Measurements from ENCODE around the gene POMT1.

POMT1 gene

DNA sequence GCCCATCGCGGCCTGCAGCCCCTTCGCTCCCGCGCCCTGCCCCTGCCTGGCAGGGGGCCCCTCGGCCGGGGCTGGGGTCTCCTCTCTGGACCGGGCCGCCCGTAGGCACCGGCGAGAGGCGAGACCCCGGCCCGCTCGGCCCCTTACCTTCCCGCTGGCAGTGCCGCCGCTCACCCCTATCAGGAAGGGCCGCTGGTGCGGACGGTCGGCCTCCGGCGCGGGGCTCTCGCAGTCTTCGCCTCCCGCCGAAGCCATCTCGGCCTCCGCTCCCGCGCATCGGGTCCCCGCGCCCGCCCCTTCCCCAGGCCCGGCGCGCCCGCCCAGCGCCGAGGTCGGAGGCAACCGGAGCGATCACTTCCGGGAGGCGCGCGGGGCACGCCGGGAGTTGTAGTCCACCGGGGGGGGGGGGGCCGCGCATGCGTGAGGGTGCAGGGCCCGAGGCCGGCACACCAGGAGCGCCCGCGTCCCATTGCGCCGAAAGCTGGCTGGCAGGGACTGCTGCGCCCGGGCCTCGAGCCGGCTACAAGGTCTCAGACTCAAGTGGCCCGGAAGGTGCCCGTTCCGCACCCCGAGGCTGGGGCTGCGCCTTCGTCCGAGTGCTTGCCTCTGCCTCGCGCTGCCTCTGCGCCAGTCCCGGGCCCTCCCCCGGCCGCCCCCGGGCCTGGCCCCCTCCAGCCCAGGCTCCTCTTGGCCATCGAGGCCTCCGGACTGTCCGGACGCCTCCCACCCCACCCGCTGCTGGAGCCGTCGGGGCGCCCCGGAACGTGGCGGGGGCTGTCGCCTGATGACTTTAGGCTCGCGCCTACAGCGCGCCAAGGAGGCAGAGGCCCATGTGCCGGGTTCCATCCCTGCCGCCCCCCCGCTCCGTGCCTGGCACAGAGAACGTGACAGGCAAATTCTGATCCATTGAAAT lies 28.5 kb downstream of the POMT1 start, which contains the start of gene UCK1:
UCK1 (minus strand) TSS at position 344 of the 913 bp plus-strand sequence; CDS start at position 255, 89 bp downstream.
- peak within 1 kb of the TSS; percentile 76 for H3K27ac ChIP-seq
- TF ChIP-seq ZFX (IDR thresholded peaks at IDR 0.05; ENCODE audit: borderline replicate concordance): no peak
- TF ChIP-seq, protein P1, sequence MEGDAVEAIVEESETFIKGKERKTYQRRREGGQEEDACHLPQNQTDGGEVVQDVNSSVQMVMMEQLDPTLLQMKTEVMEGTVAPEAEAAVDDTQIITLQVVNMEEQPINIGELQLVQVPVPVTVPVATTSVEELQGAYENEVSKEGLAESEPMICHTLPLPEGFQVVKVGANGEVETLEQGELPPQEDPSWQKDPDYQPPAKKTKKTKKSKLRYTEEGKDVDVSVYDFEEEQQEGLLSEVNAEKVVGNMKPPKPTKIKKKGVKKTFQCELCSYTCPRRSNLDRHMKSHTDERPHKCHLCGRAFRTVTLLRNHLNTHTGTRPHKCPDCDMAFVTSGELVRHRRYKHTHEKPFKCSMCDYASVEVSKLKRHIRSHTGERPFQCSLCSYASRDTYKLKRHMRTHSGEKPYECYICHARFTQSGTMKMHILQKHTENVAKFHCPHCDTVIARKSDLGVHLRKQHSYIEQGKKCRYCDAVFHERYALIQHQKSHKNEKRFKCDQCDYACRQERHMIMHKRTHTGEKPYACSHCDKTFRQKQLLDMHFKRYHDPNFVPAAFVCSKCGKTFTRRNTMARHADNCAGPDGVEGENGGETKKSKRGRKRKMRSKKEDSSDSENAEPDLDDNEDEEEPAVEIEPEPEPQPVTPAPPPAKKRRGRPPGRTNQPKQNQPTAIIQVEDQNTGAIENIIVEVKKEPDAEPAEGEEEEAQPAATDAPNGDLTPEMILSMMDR (IDR thresholded peaks at IDR 0.05): peak; percentile 18

DNA sequence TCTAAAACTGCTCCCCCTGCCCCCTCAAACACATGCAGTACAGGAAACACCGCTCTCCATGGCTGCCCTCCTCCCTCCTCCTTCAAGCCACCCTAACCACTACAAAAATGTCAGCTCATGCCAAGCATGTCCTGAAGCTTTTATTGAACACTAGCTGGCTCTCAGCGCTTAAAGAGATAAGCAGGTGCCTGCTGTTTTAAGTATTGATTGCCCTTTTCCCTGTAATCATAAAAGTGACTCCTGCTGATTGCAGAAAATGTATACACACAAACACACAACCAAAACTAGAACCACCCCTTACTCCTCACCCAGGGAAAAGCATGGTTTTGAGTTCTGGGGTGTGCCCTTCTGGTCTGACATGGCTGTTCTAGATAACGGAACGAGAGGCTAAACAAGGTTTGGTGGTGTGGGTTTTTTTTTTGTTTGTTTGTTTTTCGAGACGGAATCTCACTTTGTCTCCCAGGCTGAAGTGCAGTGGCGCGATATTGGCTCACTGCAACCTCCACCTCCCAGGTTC lies 32.1 kb downstream of the POMT1 start:
- no peak overlapping the region for H3K27ac ChIP-seq
- no peak for TF ChIP-seq ZFX (IDR thresholded peaks at IDR 0.05; ENCODE audit: borderline replicate concordance)
- TF ChIP-seq, protein P1 (IDR thresholded peaks at IDR 0.05): no peak

DNA sequence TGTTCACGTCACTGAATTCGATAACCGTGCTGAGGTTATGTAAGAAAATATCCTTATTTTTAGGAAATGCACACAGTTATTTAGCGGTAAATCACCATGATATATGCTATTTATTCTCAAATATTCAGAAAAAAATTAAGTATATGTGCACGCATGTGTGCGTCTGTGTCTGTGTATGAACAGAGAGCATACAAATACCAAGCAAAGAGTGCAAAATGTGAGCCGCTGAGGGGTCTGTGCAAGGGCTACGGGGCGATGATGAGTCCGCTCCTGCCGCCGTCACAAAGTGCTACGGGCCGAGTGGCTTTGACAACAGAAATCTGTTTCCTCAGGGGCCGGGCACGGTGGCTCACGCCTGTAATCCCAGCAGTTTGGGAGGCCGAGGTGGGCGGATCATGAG lies 35.2 kb downstream of the POMT1 start:
- no peak overlapping the region for H3K27ac ChIP-seq
- TF ChIP-seq, protein P1 (IDR thresholded peaks at IDR 0.05): no peak
- no peak for TF ChIP-seq ZFX (IDR thresholded peaks at IDR 0.05; ENCODE audit: borderline replicate concordance)

DNA sequence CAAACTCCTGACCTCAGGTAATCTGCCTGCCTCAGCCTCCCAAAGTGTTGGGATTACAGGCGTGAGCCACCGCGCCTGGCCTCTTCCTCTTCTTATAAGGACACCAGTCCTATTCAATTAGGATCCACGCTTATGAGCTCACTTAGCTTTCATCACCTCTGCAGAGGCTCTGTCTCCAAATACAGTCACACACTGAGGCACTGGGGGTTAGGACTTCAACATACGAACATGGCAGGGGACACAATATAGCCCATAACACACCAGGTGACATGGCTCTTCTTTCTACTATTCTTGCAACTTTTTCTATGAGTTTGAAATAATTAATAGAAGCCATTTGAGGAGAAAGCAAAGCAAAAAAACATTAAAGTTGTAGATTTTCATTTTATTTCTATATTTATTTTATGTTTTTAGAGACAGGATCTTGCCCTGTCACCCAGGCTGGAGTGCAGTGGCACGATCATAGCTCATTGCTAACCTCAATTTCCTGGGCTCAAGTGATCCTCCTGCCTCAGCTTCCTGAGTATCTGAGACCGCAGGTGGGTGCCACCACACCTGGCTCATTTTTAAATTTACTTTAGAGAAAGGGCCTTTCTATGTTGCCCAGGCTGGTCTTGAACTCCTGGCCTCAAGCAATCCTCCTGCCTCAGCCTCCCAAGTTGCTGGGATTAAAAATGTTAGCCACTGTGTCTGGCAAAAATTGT lies 36.7 kb downstream of the POMT1 start:
- TF ChIP-seq ZFX (IDR thresholded peaks at IDR 0.05; ENCODE audit: borderline replicate concordance): no peak
- TF ChIP-seq, protein P1 (IDR thresholded peaks at IDR 0.05): no peak

DNA sequence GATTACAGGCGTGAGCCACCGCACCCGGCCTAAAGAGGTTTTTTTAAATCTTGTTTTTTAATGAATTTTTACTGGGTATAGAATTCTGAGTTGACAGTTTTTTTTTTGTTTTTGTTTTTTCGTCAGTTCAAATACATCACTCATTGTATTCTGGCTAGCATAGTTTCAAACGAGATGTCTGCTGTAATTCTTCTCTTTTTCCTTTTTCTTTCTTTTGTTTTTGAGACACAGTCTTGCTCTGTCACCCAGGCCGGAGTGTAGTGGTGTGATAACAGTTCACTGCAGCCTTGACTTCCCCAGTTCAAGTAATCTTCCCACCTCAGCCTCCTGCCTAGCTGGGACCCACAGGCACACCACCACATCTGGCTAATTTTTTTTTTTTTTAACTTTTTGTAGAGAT lies 40.4 kb downstream of the POMT1 start:
- peak overlapping the region; percentile 92; the same call in 1 of the 2 replicates for H3K27ac ChIP-seq
- TF ChIP-seq ZFX (IDR thresholded peaks at IDR 0.05; ENCODE audit: borderline replicate concordance): no peak
- TF ChIP-seq, protein P1 (IDR thresholded peaks at IDR 0.05): no peak

More for the DNA sequence above, 36.7 kb downstream of the POMT1 start:
- no peak overlapping the region for H3K27ac ChIP-seq

DNA sequence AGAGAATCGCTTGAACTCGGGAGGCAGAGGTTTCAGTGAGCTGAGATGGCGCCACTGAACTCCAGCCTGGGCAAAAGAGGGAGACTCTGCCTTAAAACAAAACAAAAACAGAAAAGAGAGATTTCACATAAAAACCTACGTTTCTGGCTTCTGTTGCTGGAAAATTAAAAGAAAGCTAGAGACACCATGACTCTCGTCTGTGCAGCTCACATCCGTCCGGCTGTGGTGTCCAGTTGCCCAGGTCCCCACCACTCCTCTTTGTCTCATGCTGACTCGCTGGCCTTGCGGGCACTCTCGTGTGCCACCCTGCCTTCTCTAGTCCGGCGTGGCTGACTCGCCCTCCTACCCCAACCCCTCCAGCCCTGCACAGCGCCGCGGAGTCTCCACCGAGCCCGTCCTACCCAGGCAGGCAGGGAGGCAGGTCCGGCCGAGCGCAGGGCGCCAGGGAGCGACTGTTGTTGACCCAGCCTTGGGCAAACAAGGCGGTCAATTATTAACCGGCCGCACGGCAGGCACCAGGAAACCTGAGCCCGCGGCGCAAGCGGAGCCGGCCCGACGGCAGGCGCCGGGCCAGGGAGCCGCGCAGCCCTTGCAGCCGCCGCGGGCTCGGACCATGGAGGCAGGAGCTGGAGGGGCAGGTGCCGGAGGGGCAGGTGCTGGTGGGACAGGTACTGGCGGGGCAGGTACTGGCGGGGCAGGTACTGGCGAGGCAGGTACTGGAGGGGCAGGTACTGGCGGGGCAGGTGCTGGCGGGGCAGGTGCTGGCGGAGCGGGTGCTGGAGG lies 42.5 kb downstream of the POMT1 start, which contains the start of gene PRRT1B:
PRRT1B (plus strand) TSS at position 521 of the 783 bp plus-strand sequence; CDS start at position 614, 93 bp downstream.
- TF ChIP-seq ZFX (IDR thresholded peaks at IDR 0.05; ENCODE audit: borderline replicate concordance): no peak
- TF ChIP-seq, protein P1 (IDR thresholded peaks at IDR 0.05): peak; percentile 12; the same call in 1 of the 2 replicates
- H3K27ac ChIP-seq: peak within 1 kb of the TSS; percentile 92
